Neutrophil (primary cell): ENCODE measurements around the gene MYO15B.

Experiments
- H3K27ac ChIP-seq: fragments of 200-600 bp; sonication (generic); 2 replicates; pipeline ENCODE4 v1.5.1; 2016; ENCODE audit warnings: mild to moderate bottlenecking, moderate library complexity
- H3K27me3 ChIP-seq: fragments of 200-600 bp; sonication (generic); 2 replicates; pipeline ENCODE4 v1.6.0; 2016; ENCODE audit warnings: mild to moderate bottlenecking
- H3K36me3 ChIP-seq: fragments of 200-600 bp; sonication (generic); 2 replicates; pipeline ENCODE4 v1.5.1; 2017
- H3K4me1 ChIP-seq, 2 experiments: fragments of 200-600 bp in 1 of 2; sonication (generic) in 1 of 2; 1 replicate in 1 of 2; 2 replicates in 1 of 2; pipeline versions ENCODE4 v1.5.1 to v1.6.1; 2013 to 2016; ENCODE audit warnings: low read depth in 1 of 2, low read length in 1 of 2, mild to moderate bottlenecking in 1 of 2, moderate library complexity in 1 of 2; ENCODE audit not compliant: control insufficient read depth in 1 of 2, insufficient read depth in 1 of 2
- H3K4me3 ChIP-seq, 2 experiments: fragments of 200-600 bp in 1 of 2; sonication (generic) in 1 of 2; 1 replicate in 1 of 2; 2 replicates in 1 of 2; pipeline ENCODE4 v1.5.1; 2013 to 2016; ENCODE audit warnings: low read depth in 1 of 2, low read length in 1 of 2, mild to moderate bottlenecking in 1 of 2, moderate library complexity in 1 of 2
- H3K9me3 ChIP-seq: fragments of 200-600 bp; sonication (generic); 2 replicates; pipeline ENCODE4 v1.5.1; 2016
- TF ChIP-seq, protein P1 (sequence below): fragments of 200-600 bp; sonication (generic); IDR thresholded peaks from 2 replicates; pipeline ENCODE4 v1.5.1; 2016; ENCODE audit warnings: antibody characterized with exemption

Gene MYO15B

GRCh38 chr17:75642784-75643642, 55.4 kb downstream of the MYO15B start:
- peaks cover 12% of the 10 kb centered on the region for H3K36me3 ChIP-seq
- no peaks in the 10 kb centered on the region for H3K9me3 ChIP-seq
- no peaks in the 10 kb centered on the region for H3K27me3 ChIP-seq
- TF ChIP-seq, protein P1, sequence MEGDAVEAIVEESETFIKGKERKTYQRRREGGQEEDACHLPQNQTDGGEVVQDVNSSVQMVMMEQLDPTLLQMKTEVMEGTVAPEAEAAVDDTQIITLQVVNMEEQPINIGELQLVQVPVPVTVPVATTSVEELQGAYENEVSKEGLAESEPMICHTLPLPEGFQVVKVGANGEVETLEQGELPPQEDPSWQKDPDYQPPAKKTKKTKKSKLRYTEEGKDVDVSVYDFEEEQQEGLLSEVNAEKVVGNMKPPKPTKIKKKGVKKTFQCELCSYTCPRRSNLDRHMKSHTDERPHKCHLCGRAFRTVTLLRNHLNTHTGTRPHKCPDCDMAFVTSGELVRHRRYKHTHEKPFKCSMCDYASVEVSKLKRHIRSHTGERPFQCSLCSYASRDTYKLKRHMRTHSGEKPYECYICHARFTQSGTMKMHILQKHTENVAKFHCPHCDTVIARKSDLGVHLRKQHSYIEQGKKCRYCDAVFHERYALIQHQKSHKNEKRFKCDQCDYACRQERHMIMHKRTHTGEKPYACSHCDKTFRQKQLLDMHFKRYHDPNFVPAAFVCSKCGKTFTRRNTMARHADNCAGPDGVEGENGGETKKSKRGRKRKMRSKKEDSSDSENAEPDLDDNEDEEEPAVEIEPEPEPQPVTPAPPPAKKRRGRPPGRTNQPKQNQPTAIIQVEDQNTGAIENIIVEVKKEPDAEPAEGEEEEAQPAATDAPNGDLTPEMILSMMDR, result no peak
- H3K4me1 ChIP-seq, result peaks cover 8 to 9% of the 10 kb centered on the region in 2 experiments
- H3K4me3 ChIP-seq, result no peak overlapping the region
- H3K27ac ChIP-seq, result no peak overlapping the region

GRCh38 chr17:75643643-75644017, 56.0 kb downstream of the MYO15B start:
- Histone ChIP-seq H3K4me1 (peaks cover 8 to 9% of the 10 kb centered on the region in 2 experiments), H3K9me3 (no peaks in the 10 kb centered on the region), H3K36me3 (peaks cover 12% of the 10 kb centered on the region), H3K4me3 (no peak overlapping the region), H3K27ac (no peak overlapping the region), H3K27me3 (no peaks in the 10 kb centered on the region)
- TF ChIP-seq, protein P1, result no peak

DNA sequence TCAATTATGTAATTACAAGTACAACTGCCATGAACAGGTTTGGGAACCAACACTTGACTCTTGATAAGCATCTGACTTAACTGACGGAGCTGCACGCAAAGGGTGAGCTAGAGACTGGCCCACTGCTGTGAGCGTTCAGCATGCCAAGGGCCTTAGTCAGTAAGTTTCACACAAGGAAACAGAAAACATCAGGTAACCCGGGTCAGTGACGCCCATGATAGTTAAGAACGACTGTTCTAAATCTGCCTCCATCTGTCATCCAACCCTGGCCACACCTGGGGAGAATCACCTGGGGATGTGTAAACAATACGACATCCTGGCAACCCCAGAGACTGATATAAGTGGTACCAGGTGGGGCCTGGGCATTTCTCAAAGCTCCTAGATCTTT, 57.9 kb downstream of the MYO15B start:
- TF ChIP-seq, protein P1, result no peak
- peaks cover 8 to 9% of the 10 kb centered on the region in 2 experiments for H3K4me1 ChIP-seq
- no peak overlapping the region for H3K4me3 ChIP-seq
- no peaks in the 10 kb centered on the region for H3K27me3 ChIP-seq
- no peaks in the 10 kb centered on the region for H3K9me3 ChIP-seq
- no peak overlapping the region for H3K27ac ChIP-seq
- H3K36me3 ChIP-seq, result peaks cover 24% of the 10 kb centered on the region

- Histone ChIP-seq H3K27me3 (no peaks in the 10 kb centered on the region), H3K4me3 (no peak overlapping the region), H3K36me3 (peaks cover 28% of the 10 kb centered on the region), H3K4me1 (peaks cover 8 to 9% of the 10 kb centered on the region in 2 experiments), H3K9me3 (no peaks in the 10 kb centered on the region), H3K27ac (no peak overlapping the region)
- TF ChIP-seq, protein P1, result no peak
These were observed 58.5 kb downstream of the MYO15B start for GRCh38 chr17:75645889-75646637.

DNA sequence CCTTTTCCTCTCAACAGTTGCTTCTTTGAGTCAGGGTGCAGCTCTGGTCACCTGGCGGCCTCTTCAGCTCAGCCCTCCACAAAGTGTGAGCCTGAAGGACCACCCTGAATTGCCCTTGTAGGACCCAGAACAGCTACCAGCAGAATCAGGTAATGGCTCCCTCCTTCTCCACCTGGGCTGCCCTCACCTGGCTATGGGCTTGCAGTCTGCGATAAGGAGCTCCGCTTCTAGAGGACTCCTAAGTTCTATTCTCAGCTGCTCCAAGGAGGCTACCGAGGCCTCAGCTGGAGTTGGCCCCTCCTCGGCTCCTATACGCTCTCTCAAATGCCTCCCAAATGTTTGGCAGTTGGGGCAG, 59.0 kb downstream of the MYO15B start:
- Histone ChIP-seq H3K27ac (no peak overlapping the region), H3K9me3 (no peaks in the 10 kb centered on the region), H3K36me3 (peaks cover 28% of the 10 kb centered on the region), H3K4me1 (peaks cover 8 to 9% of the 10 kb centered on the region in 2 experiments), H3K4me3 (no peak overlapping the region), H3K27me3 (no peaks in the 10 kb centered on the region)
- TF ChIP-seq, protein P1, result no peak
